Stimulated activated memory B cell treated with anti-CD40 and anti-IgM and Interleukin-4, amounts not matched to agents 10 μg/mL and 1 μg/mL and 100 μg/mL, for 72 hours (primary cell): ENCODE data around the gene BTBD9.

Source experiments
- ATAC-seq: fragments of 150-1000 bp; cut with Tn5 transposase; 2 replicates; pipeline ENCODE4 v1.10.0; 2021
- H3K27ac Mint-ChIP-seq: one replicate; pipeline ENCODE4 v1.8.0; 2022; ENCODE audit warnings: mild to moderate bottlenecking, mixed read lengths
- H3K27me3 Mint-ChIP-seq: one replicate; pipeline ENCODE4 v1.8.0; 2022; ENCODE audit warnings: mixed read lengths
- H3K36me3 Mint-ChIP-seq: one replicate; pipeline ENCODE4 v1.8.0; 2022; ENCODE audit warnings: mixed read lengths
- H3K4me1 Mint-ChIP-seq: one replicate; pipeline ENCODE4 v1.8.0; 2022; ENCODE audit warnings: mixed read lengths
- H3K4me3 Mint-ChIP-seq: one replicate; pipeline ENCODE4 v1.8.0; 2022; ENCODE audit warnings: mild to moderate bottlenecking, moderate library complexity, mixed read lengths
- H3K9me3 Mint-ChIP-seq: one replicate; pipeline ENCODE4 v1.8.0; 2022; ENCODE audit warnings: mixed read lengths

Gene BTBD9

GRCh38 chr6:38191418-38191817 is 448.3 kb downstream of the BTBD9 start:
- no peak for ATAC-seq
- Mint-ChIP-seq H3K4me1 (no peaks in the 10 kb centered on the region), H3K27me3 (no peaks in the 10 kb centered on the region), H3K36me3 (peaks cover 31% of the 10 kb centered on the region), H3K9me3 (no peaks in the 10 kb centered on the region), H3K4me3 (no peak overlapping the region), H3K27ac (peak overlapping the region; percentile 15)

- no peaks in the 10 kb centered on the region for H3K9me3 Mint-ChIP-seq
- no peak overlapping the region for H3K4me3 Mint-ChIP-seq
- no peaks in the 10 kb centered on the region for H3K4me1 Mint-ChIP-seq
- no peaks in the 10 kb centered on the region for H3K27me3 Mint-ChIP-seq
- H3K27ac Mint-ChIP-seq = no peak overlapping the region
- ATAC-seq = no peak
- peaks cover 38% of the 10 kb centered on the region for H3K36me3 Mint-ChIP-seq
Measured at GRCh38 chr6:38188677-38189335, 450.9 kb downstream of the BTBD9 start.

- no peak for ATAC-seq
- no peaks in the 10 kb centered on the region for H3K27me3 Mint-ChIP-seq
- no peaks in the 10 kb centered on the region for H3K9me3 Mint-ChIP-seq
- peaks cover 32% of the 10 kb centered on the region for H3K36me3 Mint-ChIP-seq
- H3K4me1 Mint-ChIP-seq = no peaks in the 10 kb centered on the region
- H3K27ac Mint-ChIP-seq = no peak overlapping the region
- H3K4me3 Mint-ChIP-seq = no peak overlapping the region
Measured at GRCh38 chr6:38187811-38188590, 451.7 kb downstream of the BTBD9 start.

- Mint-ChIP-seq H3K36me3 (peaks cover 32% of the 10 kb centered on the region), H3K27me3 (no peaks in the 10 kb centered on the region), H3K4me3 (no peak overlapping the region), H3K27ac (no peak overlapping the region), H3K4me1 (no peaks in the 10 kb centered on the region), H3K9me3 (no peaks in the 10 kb centered on the region)
- ATAC-seq = no peak
Measured at GRCh38 chr6:38187325-38187724, 452.4 kb downstream of the BTBD9 start.

DNA sequence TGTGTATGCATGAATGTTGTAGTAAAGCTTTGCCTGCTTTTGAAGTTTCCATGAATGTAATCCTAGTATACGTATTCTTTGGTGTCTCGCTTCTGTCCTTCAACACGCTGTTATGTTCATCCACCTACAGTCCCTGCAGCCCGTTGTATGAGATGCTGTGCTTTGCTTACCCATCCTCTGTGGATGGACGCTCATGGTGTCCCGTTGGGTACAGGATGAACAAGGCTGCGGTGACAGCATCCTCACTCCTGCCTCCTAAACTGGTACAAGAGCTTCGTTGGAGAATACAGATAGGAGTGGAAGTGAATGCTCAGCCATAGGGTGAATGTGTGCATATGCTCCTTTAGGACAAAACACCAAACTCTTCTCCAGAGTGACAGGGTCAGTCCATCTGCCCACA is 454.0 kb downstream of the BTBD9 start:
- Mint-ChIP-seq H3K36me3 (peaks cover 23% of the 10 kb centered on the region), H3K27me3 (no peaks in the 10 kb centered on the region), H3K4me1 (no peaks in the 10 kb centered on the region), H3K27ac (no peak overlapping the region), H3K9me3 (no peaks in the 10 kb centered on the region), H3K4me3 (no peak overlapping the region)
- ATAC-seq = no peak

DNA sequence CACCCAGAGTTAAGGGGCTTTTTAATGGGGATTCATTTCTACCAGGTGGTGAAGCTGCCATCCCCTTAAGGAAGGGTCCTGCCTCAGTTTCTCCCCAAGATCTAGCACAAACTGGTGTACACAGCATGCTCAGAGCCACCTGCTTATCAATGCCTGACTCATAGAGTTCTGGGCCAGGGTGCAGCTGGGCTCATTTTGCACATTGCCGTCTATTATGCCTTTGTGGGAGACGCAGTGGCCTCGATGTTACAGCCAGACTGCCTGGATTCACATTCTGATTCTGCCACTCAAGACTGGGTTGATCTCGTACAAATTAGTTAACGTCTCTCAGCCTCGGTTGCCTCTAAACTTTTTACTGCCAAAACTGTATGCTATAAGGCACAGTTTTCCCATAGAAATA is 454.5 kb downstream of the BTBD9 start:
- Mint-ChIP-seq H3K27me3 (no peaks in the 10 kb centered on the region), H3K9me3 (no peaks in the 10 kb centered on the region), H3K4me3 (no peak overlapping the region), H3K36me3 (peaks cover 23% of the 10 kb centered on the region), H3K27ac (no peak overlapping the region), H3K4me1 (no peaks in the 10 kb centered on the region)
- ATAC-seq = no peak

DNA sequence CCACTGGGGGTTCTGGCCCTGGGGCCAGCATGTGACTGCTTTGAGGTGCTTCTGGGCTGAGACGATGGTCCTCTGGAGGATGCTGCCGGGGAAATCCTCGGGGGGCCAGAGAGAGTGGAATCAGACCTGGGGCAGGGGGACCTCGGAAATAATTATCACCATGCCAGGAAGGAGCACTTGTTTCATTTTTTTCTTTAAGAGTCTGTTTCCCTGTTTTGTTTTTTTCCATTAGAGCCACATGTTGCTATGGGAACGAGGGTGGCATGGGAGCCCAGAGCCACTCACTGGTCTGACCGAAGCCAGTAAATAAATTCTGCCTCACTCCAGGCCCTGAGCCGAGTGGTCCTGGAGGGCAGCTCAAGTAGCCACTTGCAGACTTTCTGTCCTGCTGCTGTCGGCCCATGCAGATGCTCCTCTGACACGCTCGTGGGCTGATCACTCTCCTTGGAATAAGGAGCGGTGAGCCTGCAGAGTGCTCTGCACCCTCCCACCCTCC is 455.1 kb downstream of the BTBD9 start:
- no peak overlapping the region for H3K4me3 Mint-ChIP-seq

GRCh38 chr6:38183856-38184584 is 455.7 kb downstream of the BTBD9 start:
- H3K9me3 Mint-ChIP-seq = no peaks in the 10 kb centered on the region
- no peak overlapping the region for H3K4me3 Mint-ChIP-seq
- no peak for ATAC-seq
- H3K4me1 Mint-ChIP-seq = no peaks in the 10 kb centered on the region
- no peak overlapping the region for H3K27ac Mint-ChIP-seq
- H3K36me3 Mint-ChIP-seq = peaks cover 23% of the 10 kb centered on the region
- H3K27me3 Mint-ChIP-seq = no peaks in the 10 kb centered on the region

More for the DNA sequence above, 455.1 kb downstream of the BTBD9 start:
- Mint-ChIP-seq H3K4me1 (no peaks in the 10 kb centered on the region), H3K9me3 (no peaks in the 10 kb centered on the region), H3K27me3 (no peaks in the 10 kb centered on the region), H3K27ac (no peak overlapping the region), H3K36me3 (peaks cover 23% of the 10 kb centered on the region)
- no peak for ATAC-seq

DNA sequence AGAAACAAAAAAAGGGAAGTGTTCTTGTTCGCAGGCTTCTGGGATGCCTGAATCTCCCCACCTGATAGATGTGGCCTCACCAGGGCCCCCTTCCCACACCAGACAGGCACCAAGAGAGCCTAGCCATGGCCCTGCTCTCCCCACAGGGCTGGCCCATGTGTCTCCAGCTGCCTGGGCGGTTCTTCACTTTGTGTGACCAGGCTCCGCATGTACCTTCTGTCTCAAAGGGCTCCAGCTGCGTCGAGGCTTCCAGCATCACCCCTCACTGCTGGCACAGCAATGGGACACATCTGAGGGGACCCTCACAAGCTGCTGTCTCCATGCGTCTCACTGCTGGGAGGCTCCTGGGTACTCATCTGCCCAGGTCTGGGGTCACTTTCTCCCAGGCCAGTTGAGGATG is 457.3 kb downstream of the BTBD9 start:
- Mint-ChIP-seq H3K27me3 (no peaks in the 10 kb centered on the region), H3K9me3 (no peaks in the 10 kb centered on the region), H3K4me1 (no peaks in the 10 kb centered on the region), H3K36me3 (peaks cover 17% of the 10 kb centered on the region), H3K4me3 (no peak overlapping the region), H3K27ac (no peak overlapping the region)
- no peak for ATAC-seq

- Mint-ChIP-seq H3K27ac (no peak overlapping the region), H3K27me3 (no peaks in the 10 kb centered on the region)
- ATAC-seq = no peak
Measured at GRCh38 chr6:38180586-38180985, 459.1 kb downstream of the BTBD9 start.

GRCh38 chr6:38179794-38180430 is 459.8 kb downstream of the BTBD9 start:
- Mint-ChIP-seq H3K36me3 (peaks cover 25% of the 10 kb centered on the region), H3K27ac (no peak overlapping the region), H3K4me3 (no peak overlapping the region), H3K4me1 (no peaks in the 10 kb centered on the region), H3K9me3 (no peaks in the 10 kb centered on the region), H3K27me3 (no peaks in the 10 kb centered on the region)
- no peak for ATAC-seq

More at GRCh38 chr6:38180586-38180985, 459.1 kb downstream of the BTBD9 start:
- peaks cover 19% of the 10 kb centered on the region for H3K36me3 Mint-ChIP-seq
- no peaks in the 10 kb centered on the region for H3K4me1 Mint-ChIP-seq
- no peaks in the 10 kb centered on the region for H3K9me3 Mint-ChIP-seq
- no peak overlapping the region for H3K4me3 Mint-ChIP-seq

- Mint-ChIP-seq H3K4me1 (no peaks in the 10 kb centered on the region), H3K36me3 (peaks cover 23% of the 10 kb centered on the region), H3K27ac (no peak overlapping the region), H3K4me3 (no peak overlapping the region), H3K9me3 (no peaks in the 10 kb centered on the region), H3K27me3 (no peaks in the 10 kb centered on the region)
- no peak for ATAC-seq
Measured at GRCh38 chr6:38179300-38179699, 460.4 kb downstream of the BTBD9 start.

GRCh38 chr6:38178584-38178886 is 461.2 kb downstream of the BTBD9 start:
- no peak overlapping the region for H3K4me3 Mint-ChIP-seq

DNA sequence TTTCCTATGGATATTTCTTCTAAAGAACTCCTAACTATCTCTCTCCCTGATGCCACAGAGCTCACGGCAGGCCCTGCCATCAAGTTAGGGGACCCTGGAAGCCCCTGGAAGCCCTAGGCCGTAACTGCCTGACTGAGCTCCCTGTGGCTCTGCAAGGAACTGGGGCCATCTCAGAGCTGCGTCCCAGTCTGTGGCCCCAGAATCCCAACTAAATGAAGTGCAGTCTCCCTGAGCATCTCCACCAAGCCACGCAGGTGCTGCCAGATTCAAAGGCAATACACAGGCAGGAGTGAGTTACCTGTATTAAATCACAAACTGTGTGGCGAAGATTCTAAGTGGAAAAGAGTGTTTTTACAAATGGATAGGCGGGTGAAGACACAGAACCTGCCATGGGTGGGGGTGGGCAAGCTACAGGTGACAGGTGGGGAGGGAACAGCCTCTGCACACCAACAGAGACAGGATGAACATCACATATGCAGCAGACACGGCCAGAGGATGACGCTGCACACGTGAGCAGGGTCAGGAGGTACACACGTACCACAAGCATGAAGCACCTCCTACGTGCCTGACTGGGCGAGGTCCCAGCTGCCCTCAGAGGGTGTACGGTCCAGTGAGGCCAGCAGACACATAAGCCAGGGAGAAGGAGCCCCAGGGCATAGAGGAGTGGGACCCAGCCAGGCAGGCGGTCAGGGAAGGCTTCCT is 461.7 kb downstream of the BTBD9 start:
- Mint-ChIP-seq H3K9me3 (no peaks in the 10 kb centered on the region), H3K36me3 (peaks cover 27% of the 10 kb centered on the region), H3K4me3 (no peak overlapping the region), H3K4me1 (no peaks in the 10 kb centered on the region), H3K27me3 (no peaks in the 10 kb centered on the region), H3K27ac (no peak overlapping the region)
- no peak for ATAC-seq

More at GRCh38 chr6:38178584-38178886, 461.2 kb downstream of the BTBD9 start:
- H3K9me3 Mint-ChIP-seq = no peaks in the 10 kb centered on the region
- ATAC-seq = no peak
- H3K27me3 Mint-ChIP-seq = no peaks in the 10 kb centered on the region
- H3K4me1 Mint-ChIP-seq = no peaks in the 10 kb centered on the region
- peaks cover 24% of the 10 kb centered on the region for H3K36me3 Mint-ChIP-seq
- no peak overlapping the region for H3K27ac Mint-ChIP-seq
